Muscle of arm (tissue), 12 donors: Measurements from ENCODE around the gene PRKAR1A. TPM values are rescaled to one million over a fixed set of nuclear protein-coding genes. Genes with fewer than 3 reads are reported as not detected.
A peak's percentile ranks its signal among the peaks of the same experiment; 100 is the strongest.
"Not testable (repeated sequence)": the region's sequence is repeated elsewhere in the genome, so short reads cannot be mapped to it uniquely, and the experiment has no call there.

ENCODE experiments used
- DNase-seq: peaks from one replicate; pipeline ENCODE4 v3.0.0-alpha.2; 2013
- polyA plus RNA-seq, 12 donors: library from polyadenylated mRNA; unstranded; fragments of 120-200 nt; gene quantifications; one replicate each; pipeline ENCODE4 v1.2.1, GENCODE V29; 2013; ENCODE audit not compliant: insufficient read length in 12 of 12

Gene PRKAR1A
- polyA plus RNA-seq, 12 donors: 280 to 504 (median 393) TPM

DNA sequence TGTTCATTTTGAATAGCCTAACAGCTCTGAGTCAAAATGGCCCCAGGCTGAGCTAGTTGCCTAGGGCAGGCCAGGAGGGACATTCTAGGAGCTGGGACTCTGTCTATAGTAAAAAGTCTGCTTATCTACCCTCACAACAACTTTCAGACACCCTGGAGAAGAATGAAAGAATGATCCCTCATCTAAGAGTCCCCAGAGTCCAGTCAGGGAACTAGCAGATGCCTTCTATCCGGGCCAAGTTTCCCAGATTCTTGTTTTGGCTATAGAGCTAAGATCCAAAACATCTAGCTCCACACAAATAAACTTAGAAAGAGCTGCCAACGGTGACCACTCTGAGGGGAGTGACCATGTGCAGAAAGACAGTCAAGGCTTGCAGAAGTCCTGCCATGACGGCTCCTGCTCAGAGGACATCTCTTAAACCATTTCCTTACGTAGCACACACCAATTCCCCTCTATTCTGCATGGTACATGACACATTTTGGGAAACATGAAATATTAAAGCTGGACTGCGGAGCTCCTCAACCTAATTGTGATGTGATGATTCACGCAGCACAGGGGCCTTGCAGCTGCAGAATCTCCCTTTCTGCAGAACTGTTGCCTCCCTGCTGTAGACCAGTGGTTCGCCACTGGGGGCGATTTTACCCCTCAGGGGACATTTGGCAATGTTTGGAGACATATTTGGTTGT lies 64.7 kb downstream of the PRKAR1A start:
- DNase-seq: peak; percentile 86

DNA sequence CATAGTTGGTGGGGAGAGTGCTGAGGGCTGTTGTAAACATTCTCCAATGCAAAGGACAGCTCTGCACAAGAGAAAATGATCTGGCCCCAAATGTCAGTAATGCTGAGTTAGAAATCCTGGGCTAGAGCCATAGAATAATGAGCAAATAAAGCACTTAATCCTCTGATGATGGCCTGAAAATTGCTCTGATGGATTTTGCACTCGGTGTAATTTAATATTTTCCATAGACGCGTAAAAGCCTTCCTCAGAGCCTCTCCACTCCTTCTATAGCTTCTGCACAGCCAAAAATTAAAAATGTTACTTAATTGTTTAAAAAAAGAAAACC lies 65.2 kb downstream of the PRKAR1A start:
- DNase-seq: no peak

DNA sequence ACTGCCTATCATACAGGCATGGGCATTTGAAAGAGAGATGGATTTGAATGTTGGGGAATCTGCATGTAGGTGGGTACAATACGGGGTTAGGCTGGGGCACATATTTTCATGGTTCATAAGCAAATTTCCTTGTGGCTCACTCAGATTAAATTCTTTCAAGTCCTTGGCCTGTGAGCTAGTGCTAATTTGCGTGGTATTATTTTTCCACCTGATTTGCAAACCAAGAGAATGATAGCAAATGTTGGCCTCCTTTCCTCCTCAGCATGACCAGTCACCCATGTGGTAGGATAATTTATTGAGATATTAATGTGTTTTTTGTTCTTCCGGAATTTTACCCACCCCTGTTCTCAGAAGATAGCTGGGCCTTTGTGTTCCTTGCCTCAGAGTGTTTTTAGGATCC lies 66.0 kb downstream of the PRKAR1A start:
- DNase-seq: no peak

DNA sequence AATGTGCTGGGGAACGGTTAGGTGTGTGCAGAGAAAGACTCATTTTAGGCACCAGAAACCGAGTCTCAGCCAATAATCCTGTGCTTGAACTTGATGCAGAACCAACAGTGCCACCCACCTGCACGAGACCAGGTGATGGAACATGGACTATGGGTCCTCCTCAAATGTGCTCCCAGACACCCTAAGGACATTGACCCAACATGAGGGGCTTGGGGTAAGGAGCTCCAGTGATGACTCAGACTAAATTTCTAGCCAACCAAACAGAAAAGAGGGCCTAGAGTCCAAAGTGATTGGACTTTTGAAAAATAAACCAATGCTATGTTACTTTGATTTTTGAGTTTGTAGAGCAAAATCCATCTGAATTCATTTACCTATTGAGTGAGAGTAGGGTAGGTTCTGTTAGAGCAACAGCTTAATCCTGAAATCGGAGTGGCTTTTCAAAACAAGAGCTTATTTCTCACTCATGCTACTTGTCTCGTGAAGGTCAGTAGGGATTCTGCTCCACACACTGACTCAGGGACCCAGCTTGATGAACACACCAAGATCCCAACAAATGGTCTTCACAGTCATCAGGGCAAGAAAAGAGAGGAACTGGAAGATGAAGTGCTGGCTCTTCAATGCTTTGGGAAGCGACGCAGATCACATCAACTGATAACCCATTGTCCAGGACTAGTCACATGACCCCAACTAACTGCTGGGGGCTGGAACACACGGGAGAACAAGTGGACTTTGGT lies 67.1 kb downstream of the PRKAR1A start:
- DNase-seq: no peak

DNA sequence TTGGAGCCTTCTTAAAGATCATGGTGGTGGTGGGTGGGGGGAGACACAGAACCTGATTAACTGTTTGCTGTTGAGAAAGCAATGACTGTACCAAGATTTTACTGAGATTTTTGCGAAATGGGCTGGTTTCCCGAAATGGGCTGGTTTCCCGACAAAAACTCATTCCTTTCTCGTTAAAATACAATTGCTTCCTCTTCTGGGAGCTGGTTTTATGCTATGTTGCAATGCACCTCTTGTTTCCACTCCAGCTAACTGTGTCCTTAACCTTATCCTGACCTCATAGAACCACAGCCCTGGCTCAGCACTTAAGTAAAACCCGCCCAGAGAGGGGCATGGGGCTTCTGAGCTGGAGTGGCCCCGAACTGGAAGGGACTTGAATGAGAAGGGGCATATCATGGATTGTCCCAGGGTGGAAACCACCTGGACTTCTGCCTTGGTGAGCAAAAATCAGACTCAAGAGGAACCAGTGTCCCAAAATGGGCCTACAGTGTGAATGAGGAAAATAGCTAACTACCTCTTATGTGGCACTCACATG lies 68.1 kb downstream of the PRKAR1A start:
- DNase-seq: peak; percentile 83

DNA sequence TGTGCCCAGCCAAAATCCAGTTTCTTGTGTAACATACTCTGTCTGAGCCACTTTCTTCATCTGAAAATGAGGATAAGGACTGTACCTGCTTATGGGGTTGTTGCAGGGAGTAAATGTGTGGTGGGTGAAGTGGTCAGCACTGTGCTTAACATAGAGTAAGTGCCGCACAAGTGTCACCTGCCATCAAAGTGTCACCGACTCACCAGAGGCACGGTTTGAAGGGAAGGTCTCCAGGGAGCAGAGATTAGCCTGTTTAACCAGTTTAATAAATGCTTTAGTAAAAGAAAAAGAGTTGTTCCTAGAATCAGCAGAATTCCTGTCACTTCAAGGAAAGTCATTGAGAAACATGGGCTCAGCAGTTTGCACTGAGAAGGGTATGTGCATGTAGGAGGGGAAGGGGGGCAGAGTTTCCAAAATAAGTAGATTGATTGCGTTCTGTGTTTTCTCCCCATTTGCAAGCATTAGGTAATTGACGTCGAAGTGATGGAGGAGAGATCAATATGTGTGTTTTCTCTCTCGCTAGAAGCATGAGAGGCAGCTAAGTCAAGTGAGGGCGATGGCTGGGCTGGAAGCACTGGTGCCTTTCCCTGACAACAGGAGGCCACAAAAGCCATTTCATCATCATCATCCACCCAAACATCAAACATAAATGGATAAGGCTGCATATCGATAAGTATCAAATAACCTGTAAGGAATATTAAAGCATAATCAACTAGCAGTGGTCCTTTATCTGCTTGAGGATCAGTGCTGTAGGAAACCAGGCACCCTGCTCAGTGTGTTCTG lies 69.8 kb downstream of the PRKAR1A start:
- no peak for DNase-seq

DNA sequence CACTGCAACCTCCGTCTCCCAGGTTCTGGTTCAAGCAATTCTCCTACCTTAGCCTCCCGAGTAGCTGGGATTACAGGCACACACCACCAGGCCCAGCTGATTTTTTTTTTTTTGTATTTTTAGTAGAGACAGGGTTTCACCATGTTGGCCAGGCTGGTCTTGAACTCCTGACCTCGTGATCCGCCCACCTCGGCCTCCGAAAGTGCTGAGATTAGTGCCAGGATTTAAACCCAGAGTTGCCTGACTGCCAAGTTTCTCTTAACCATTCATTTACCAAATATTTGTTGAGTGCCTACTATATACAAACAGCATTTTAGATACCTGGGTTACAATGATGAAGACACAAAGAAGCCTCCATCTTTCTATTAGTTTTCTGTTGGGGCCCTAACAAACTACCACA lies 70.6 kb downstream of the PRKAR1A start:
- not testable (repeated sequence) for DNase-seq

DNA sequence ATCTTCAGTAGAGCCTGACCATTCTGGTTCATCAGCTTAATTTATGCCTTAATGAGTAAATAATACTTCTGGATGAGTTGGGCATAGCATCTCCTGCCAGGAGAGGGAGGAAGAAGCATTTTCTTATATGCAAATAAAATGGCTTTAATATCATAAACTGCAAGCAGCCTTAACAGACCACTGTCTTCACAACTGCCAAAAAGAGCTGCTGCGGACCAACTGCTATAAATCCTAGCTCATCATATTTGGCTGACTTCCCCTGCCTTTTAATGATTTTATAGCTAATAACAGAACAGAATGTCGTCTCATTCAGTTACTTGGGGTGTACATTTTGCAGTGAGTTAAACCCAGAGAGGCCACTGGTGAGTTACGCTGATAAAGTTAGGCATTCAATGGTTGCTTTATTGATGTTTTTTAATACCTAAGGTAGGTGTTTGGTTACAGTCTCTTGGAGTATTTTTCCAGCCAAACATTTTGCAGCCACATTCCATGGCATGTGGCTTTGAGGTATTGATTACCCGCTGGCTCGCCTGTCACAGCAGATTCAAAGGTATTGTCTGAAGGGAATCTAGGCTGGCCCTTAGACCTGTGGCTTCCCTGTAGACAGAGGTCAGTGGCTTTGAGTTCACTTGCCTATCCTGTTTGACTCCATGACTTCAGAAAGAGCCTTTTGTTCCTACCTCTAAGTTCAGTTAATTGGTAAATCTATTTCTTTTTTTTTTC lies 72.5 kb downstream of the PRKAR1A start:
- no peak for DNase-seq

DNA sequence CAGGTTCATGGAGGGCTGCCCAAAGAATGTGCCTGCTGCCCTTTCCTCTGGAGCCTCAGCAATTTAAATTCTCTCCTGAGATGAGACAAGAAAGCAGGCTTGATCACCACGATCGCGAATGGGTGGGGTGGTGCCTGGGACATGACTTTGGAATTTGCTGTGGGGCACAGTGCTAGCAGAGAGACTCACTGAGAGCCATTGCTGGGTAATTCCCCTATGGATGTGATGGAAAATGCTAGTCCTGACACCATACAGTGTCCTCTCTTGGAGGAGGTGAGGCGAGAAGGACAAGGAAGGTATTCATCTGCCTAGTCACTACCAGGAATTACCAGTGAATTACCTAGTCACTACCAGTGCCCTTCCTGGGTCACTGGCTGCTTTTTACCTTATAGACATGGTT lies 73.4 kb downstream of the PRKAR1A start:
- no peak for DNase-seq

DNA sequence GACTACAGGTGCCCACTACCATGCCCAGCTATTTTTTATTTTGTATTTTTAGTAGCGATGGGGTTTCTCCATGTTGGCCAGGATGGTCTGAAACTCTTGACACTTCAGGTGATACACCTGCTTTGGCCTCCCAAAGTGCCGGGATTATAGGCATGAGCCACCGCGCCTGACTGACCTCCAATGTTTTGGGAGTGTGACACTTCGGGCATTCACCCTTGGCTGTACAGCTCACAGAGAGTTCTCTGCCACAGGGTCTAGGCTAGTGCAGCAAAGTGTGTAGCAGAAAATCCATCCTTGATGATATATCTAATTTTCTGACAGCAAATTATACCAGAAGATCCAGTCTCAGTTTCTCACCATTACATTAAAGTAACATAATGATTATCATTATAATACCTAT lies 74.8 kb downstream of the PRKAR1A start:
- DNase-seq: no peak

DNA sequence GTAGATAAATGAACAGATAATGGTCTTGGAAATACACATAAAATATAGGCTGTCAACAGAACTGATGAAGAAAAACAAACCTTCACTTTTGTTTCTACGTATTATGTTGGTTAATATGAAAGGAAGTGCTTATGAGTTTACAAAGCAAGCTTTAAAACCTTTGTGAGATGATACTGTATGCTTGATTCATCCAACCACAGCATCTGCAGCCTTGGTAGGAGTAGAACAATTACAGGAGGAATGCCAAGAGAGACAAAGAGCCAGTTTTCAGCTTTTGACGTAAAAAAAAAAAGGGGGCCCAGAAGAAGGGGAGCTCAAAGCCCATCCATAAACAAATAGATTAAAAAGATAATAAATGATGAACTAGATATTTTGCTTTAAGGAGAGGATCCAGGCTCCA lies 75.6 kb downstream of the PRKAR1A start:
- DNase-seq: no peak

DNA sequence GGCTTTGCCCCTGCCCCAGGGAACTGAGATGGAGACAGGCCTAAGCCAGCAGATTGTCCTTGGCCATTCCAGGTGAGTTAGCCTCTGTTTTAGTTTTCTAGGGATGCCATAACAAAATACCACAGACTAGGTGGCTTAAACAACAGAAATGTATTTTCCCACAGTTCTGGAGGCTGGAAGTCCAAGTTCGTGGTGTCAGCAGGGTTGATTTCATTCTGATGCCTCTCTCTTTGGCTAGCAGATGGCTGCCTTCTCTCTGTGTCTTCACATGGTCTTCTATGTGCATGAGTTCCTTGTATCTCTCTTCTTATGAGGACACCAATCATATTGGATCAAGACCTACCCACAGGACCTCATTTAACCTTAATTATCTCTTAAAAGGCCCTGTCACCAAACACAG lies 76.1 kb downstream of the PRKAR1A start:
- no peak for DNase-seq

DNA sequence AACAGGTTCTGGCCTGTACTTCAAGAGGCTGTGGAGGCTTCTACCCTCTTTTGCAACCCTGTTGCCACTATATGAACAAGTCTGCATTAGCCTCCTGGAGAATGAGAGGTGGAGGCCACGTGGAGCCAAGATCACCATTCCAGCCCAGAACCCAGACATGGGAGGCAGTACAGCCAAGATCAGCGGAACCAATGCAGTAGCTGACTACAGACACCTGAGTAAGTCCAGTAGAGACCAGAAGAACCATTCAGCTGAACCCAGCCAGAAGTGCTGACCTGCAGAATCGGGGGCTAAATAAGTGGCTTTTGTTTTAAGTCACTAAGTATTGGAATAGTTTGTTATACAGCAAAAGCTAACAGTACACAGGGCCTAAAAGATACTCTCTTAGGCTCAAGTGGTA lies 76.9 kb downstream of the PRKAR1A start:
- no peak for DNase-seq

DNA sequence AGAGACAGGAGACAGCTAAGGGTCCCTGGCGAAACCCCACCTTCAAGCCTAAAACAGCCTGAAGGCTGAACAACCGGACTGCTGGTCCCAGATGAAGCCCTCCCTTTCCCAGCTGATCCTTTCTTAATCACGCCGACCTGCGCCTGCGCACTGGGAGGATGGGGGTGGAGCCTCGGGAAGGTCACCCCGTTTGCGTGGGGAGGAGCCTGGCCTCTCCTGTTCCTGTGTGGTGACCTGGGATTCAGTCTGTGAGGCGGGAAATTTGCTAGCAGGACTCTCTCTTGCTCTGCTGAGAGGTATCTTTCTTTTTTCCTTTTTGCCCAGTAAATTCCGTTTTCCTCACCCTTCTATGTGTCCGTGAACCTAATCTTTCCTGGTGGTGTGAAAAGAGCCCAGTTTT lies 79.4 kb downstream of the PRKAR1A start:
- no peak for DNase-seq

DNA sequence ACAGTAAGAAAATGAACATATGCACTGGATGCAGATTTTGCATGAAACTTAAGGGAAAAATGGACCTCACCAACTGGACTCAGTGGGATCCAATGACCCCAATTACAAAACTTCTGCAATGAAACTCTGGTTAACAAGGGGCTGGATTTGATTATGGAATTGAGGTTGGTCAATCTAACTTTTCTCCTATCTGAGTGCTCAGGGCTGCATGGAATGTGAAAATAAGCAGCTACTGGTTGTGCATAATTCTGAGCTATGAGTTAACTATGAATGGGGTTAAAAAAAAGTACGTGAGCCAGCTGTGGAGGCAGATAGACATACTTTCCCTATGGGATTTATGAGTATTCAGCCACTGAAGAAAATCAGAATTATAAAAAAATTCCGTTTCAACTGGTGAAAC lies 79.8 kb downstream of the PRKAR1A start:
- no peak for DNase-seq

DNA sequence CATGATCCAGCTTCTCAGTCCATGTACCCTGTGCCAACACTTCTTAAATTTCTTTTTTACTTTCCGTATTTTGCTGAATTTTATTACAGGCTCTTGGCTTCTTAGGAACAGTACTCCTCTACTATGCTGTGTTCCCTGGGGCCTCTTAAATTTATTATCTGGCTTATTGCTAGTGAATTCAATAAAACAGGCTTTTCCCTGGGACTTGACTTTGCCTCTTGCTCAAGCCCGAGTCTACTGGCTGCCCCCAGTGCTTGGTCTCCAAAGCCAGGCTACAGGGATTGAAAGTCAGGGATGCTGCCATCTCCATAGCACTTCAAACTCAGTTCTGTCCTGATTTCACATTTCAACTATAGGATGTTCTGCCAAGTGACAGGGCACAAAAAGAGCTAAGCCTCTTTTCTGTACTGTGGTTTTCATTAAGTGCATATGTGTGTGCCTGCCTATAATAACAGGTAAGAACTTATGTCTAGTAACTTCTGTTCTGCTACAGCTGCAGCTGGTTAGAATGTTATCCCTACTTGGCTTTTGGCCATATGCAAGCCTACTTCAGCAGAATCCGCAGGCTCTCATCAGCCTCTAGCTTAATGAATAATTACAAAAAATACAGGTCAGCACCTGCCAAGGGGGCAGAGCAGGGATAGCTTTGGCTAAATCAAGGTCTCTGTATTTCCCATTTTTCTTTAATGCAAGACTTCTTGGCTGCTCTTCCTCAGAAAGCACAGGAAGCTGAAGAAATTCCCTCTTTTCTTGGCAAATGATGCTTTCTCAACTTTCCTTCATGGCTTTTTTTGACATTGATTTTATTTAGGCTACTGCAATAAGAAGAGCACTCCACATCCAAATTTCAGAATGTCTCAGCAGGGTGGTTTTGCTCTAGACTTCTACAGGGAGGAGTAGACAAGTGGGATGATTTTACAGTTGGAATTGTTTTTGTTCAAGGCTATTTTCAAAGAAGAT lies 80.7 kb downstream of the PRKAR1A start:
- DNase-seq: peak; percentile 79

DNA sequence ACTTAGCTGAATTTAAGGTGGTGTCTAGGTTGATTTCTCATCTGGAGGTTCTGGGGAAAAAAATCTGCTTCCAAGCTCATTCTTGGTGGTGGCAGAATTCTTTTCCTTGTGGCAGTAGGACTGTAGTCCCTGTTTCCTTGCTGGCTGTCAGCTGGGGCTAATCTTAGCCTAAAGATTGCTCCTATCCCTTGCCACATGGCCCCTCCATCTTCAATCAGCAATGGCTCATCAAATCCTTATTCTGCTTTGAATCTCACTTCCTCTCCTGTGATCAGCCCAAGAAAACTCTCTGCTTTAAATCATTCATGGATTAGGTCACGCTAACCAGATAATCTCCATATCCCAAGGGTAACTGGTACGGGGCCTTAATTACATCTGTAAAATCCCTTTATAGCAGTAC lies 82.3 kb downstream of the PRKAR1A start:
- no peak for DNase-seq

DNA sequence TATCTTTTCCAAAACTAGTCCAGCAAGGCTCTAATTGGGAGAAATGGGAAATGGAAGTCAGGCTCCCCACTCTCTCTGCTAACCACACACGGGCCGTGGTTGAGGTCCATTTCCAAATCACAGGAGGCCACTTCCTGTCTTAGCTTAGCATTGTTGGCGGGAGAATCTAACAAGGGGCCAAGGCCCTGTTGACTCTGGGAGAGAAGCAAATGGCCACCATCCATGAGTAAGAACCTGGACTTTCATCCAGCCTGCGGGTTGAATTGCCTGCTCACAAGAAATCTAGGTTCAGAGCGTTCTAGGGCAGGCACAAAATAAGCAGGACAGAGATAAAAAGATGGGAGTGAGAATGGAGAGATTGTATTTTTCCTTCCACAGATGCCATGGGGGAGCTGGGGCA lies 83.3 kb downstream of the PRKAR1A start:
- no peak for DNase-seq

DNA sequence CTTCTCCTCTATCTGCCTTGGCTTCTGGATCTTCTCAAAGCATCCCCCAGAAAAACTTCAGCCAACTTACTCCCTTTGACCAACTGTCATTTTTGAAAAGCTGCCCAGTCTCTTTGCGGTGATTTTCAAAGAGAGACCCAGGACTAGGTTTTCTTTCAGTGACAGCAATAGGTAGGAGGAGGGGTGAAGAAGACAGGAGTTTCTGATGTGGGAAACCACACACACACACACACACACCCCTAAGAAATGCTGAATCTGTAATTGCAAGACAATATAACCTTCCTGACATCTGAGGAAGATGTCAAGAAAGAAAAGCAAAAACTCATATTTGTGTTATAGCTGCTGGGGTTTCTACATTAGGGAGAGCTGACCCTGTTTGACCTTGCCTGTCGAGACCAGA lies 83.8 kb downstream of the PRKAR1A start:
- DNase-seq: no peak

DNA sequence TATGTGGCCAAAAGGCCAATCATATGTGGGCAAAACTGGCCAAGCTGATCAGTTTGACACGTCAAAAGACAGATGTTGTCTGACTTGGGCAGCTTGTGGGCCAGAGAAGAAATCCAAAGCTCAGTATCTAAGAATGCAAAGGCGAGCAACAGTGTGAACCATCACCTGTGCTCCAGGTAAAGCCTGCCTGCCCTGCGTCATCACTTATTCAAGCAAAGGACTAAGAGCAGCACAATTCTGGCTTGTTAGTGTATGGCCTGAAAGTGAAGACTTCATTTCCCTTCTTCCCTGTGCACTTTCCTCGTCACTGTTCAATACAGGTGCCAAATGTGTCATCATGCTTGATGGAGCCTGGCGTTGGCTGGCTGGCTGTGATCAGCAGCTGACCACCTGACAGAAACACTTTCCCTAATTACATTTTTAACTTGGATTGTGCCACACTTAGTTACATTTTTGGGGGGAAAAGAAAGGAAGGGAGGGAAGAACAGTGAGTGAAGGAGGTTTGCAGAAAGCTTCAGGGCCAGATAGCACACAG lies 84.2 kb downstream of the PRKAR1A start:
- no peak for DNase-seq

DNA sequence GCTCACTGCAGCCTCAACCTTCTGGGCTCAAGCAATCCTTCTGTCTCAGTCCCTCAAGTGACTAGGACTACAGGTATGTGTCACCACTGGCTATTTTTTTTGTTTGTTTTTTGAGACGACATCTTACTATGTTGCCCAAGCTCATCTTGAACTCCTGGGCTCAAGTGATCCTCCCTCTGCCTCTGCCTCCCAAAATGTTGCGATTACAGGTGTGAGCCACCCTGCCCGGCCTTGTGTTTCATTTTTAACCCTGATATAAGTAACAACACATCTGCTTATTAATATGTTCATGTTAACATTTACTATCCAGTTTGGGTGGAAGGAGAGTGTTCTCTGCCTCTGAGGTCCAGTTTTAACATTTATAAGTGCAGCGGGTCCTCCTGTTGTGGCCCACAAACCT lies 85.8 kb downstream of the PRKAR1A start:
- no peak for DNase-seq
